Astrocyte (in vitro differentiated cells and primary cell): ENCODE data around the gene AP5B1. TPM values are rescaled to one million over a fixed set of nuclear protein-coding genes. Genes with fewer than 3 reads are reported as not detected.

Experiments
- DNase-seq: peaks from one replicate; pipeline ENCODE4 v3.0.0-alpha.2; 2010; ENCODE audit warnings: low read depth
- FAIRE-seq: peaks from 2 replicates; lab custom pipeline; 2011; peaks lifted over from hg19 to GRCh38; lab: Jason Lieb, UNC
- H2AFZ ChIP-seq: 2 replicates; pipeline ENCODE4 v1.6.0; 2012; ENCODE audit warnings: low read depth, low read length, inconsistent platforms
- H3K27ac ChIP-seq: 2 replicates; pipeline ENCODE4 v1.5.1; 2011; ENCODE audit warnings: low read depth, low read length, inconsistent platforms
- H3K27me3 ChIP-seq: 2 replicates; pipeline ENCODE4 v1.6.0; 2011; ENCODE audit warnings: low read length, inconsistent platforms; ENCODE audit not compliant: insufficient read depth
- H3K36me3 ChIP-seq: 2 replicates; pipeline ENCODE4 v1.5.1; 2011; ENCODE audit warnings: low read length, inconsistent platforms; ENCODE audit not compliant: insufficient read depth
- H3K4me1 ChIP-seq: 2 replicates; pipeline ENCODE4 v1.5.1; 2011; ENCODE audit warnings: low read length, inconsistent platforms; ENCODE audit not compliant: insufficient read depth
- H3K4me2 ChIP-seq: 2 replicates; pipeline ENCODE4 v1.6.0; 2012; ENCODE audit warnings: low read length, inconsistent platforms
- H3K4me3 ChIP-seq: 2 replicates; pipeline ENCODE4 v1.5.1; 2011; ENCODE audit warnings: low read depth, mild to moderate bottlenecking, low read length, inconsistent platforms; ENCODE audit not compliant: insufficient read depth
- H3K79me2 ChIP-seq: 2 replicates; pipeline ENCODE4 v1.6.0; 2012; ENCODE audit warnings: mild to moderate bottlenecking, low read length, inconsistent platforms; ENCODE audit not compliant: insufficient read depth
- H3K9ac ChIP-seq: 2 replicates; pipeline ENCODE4 v1.6.0; 2012; ENCODE audit warnings: mild to moderate bottlenecking, low read length, inconsistent platforms
- H3K9me3 ChIP-seq: 2 replicates; pipeline ENCODE4 v1.5.1; 2012; ENCODE audit warnings: low read depth, mild to moderate bottlenecking, low read length, inconsistent platforms; ENCODE audit not compliant: insufficient read depth
- H4K20me1 ChIP-seq: 2 replicates; pipeline ENCODE4 v1.6.0; 2012; ENCODE audit warnings: low read length, inconsistent platforms; ENCODE audit not compliant: insufficient read depth
- H3K27ac Mint-ChIP-seq: one replicate; pipeline ENCODE4 v1.8.0; 2021; ENCODE audit warnings: mild to moderate bottlenecking, mixed read lengths; ENCODE audit not compliant: unreplicated experiment
- H3K27me3 Mint-ChIP-seq: one replicate; pipeline ENCODE4 v1.8.0; 2021; ENCODE audit warnings: low read depth, mixed read lengths; ENCODE audit not compliant: unreplicated experiment
- H3K36me3 Mint-ChIP-seq: one replicate; pipeline ENCODE4 v1.8.0; 2021; ENCODE audit warnings: low read depth, mixed read lengths; ENCODE audit not compliant: unreplicated experiment
- H3K4me1 Mint-ChIP-seq: one replicate; pipeline ENCODE4 v1.8.0; 2021; ENCODE audit warnings: low read depth, mixed read lengths; ENCODE audit not compliant: unreplicated experiment
- H3K4me3 Mint-ChIP-seq: one replicate; pipeline ENCODE4 v1.8.0; 2021; ENCODE audit warnings: mild to moderate bottlenecking, moderate library complexity, mixed read lengths; ENCODE audit not compliant: unreplicated experiment
- H3K9me3 Mint-ChIP-seq: one replicate; pipeline ENCODE4 v1.8.0; 2021; ENCODE audit warnings: mild to moderate bottlenecking, mixed read lengths; ENCODE audit not compliant: unreplicated experiment
- EZH2 ChIP-seq: IDR thresholded peaks from 2 replicates; pipeline ENCODE4 v1.6.1; 2012; ENCODE audit warnings: mild to moderate bottlenecking, low read length, inconsistent platforms; ENCODE audit not compliant: insufficient read depth
- total RNA-seq: library from RNA; stranded (reverse); gene quantifications from 2 replicates; pipeline ENCODE4 v1.2.1, GENCODE V29; 2021
- TF ChIP-seq, protein P1 (sequence below): IDR thresholded peaks from 2 replicates; pipeline ENCODE4 v1.5.1; 2011; ENCODE audit warnings: low read depth, mild to moderate bottlenecking, inconsistent platforms, low read length, moderate library complexity; ENCODE audit not compliant: insufficient read depth

The AP5B1 gene
- total RNA-seq, 1 donor from 2014 or later = 10.9 TPM

DNA sequence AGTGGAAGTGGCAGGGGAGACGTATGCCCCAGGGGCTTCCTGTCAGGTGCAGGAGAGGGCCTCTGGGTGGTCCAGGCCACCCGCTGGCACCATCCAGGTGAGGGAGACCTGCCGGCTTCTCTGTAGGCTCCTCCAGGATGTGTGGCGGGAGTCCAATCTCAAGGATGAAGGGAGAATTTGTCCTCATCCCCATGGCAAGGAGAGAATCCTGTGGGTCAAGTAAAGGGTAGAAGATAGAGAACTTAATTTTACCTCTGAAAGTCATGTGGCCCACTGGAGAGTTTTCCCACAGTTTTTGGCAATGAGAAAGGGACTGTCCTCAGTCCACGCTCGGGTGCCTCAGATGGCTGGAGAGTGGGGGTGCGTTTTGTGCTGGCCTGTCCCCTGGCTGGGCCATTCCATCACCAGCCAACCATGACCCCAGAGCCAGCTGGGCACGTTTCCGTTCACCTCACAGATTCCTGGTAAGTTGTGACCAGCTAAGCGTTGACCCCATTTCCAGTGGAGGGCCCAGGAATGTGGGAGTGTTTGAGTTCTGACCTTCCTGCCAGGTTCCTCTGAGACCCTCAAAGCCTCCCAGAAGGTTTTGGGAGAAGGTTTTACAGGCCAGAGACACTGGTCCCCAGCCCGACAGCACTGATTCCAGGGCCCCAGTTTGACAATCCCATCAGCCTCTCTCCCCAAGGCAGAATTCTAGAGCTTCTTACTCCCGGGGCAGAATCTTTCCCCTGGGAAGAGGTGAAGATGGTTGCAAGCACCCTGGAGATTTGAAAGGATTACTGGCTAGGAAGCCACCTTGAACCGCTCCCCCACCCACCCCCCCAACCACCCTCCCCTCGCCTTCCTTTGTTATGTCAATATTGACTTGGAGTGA lies 8.7 kb upstream of the AP5B1 start:
- Histone ChIP-seq H3K27me3 (peaks cover 53% of the 10 kb centered on the region), H3K36me3 (no peaks in the 10 kb centered on the region), H3K4me2 (no peak overlapping the region), H3K9ac (no peak overlapping the region), H3K4me3 (no peak overlapping the region), H3K27ac (no peak overlapping the region), H3K79me2 (no peaks in the 10 kb centered on the region), H4K20me1 (no peaks in the 10 kb centered on the region), H3K4me1 (no peaks in the 10 kb centered on the region), H2AFZ (no peak overlapping the region), H3K9me3 (no peaks in the 10 kb centered on the region)
- no peak for FAIRE-seq
- no peaks in the 10 kb centered on the region for H3K4me1 Mint-ChIP-seq
- peaks cover 67% of the 10 kb centered on the region for H3K27me3 Mint-ChIP-seq
- peaks cover 3% of the 10 kb centered on the region for H3K9me3 Mint-ChIP-seq
- peaks cover 2% of the 10 kb centered on the region for H3K36me3 Mint-ChIP-seq
- DNase-seq = no peak
- TF ChIP-seq EZH2 = no peak
- TF ChIP-seq, protein P1, sequence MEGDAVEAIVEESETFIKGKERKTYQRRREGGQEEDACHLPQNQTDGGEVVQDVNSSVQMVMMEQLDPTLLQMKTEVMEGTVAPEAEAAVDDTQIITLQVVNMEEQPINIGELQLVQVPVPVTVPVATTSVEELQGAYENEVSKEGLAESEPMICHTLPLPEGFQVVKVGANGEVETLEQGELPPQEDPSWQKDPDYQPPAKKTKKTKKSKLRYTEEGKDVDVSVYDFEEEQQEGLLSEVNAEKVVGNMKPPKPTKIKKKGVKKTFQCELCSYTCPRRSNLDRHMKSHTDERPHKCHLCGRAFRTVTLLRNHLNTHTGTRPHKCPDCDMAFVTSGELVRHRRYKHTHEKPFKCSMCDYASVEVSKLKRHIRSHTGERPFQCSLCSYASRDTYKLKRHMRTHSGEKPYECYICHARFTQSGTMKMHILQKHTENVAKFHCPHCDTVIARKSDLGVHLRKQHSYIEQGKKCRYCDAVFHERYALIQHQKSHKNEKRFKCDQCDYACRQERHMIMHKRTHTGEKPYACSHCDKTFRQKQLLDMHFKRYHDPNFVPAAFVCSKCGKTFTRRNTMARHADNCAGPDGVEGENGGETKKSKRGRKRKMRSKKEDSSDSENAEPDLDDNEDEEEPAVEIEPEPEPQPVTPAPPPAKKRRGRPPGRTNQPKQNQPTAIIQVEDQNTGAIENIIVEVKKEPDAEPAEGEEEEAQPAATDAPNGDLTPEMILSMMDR = no peak
- H3K27ac Mint-ChIP-seq = no peak overlapping the region
- no peak overlapping the region for H3K4me3 Mint-ChIP-seq

DNA sequence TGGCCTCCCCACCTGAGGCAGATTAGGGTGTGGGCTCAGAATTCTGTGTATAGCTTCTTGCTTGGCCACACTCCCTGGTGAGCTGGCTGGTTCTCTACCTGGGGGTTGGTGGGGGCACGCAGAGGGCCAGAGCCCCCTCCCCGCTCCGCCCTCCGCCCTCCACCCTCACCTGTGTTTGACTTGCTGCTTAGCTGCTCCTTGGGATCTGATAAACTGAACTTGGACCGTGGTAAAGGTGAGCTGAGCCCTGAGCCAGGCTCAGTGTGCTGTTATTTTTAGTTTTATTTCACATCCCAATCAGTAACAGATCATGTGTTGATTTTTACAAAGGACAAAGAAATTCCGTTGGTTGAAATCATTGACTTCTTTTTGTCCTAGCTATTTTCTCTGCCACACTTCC lies 8.0 kb upstream of the AP5B1 start:
- Mint-ChIP-seq H3K4me1 (no peaks in the 10 kb centered on the region), H3K27ac (no peak overlapping the region), H3K9me3 (peaks cover 3% of the 10 kb centered on the region), H3K27me3 (peaks cover 66% of the 10 kb centered on the region), H3K36me3 (peaks cover 3% of the 10 kb centered on the region), H3K4me3 (no peak overlapping the region)
- Histone ChIP-seq H3K9ac (no peak overlapping the region), H3K9me3 (no peaks in the 10 kb centered on the region), H4K20me1 (no peaks in the 10 kb centered on the region), H3K36me3 (no peaks in the 10 kb centered on the region), H3K4me2 (no peak overlapping the region), H3K27ac (no peak overlapping the region), H3K4me3 (no peak overlapping the region), H3K79me2 (no peaks in the 10 kb centered on the region), H3K27me3 (peaks cover 50% of the 10 kb centered on the region), H2AFZ (no peak overlapping the region), H3K4me1 (no peaks in the 10 kb centered on the region)
- TF ChIP-seq, protein P1 = no peak
- TF ChIP-seq EZH2 = no peak
- FAIRE-seq (no peak), DNase-seq (no peak)
